HG02884 (cell line): ENCODE measurements around the gene DHRS7B.
A peak's percentile ranks its signal among the peaks of the same experiment; 100 is the strongest.
"Not testable (repeated sequence)": the region's sequence is repeated elsewhere in the genome, so short reads cannot be mapped to it uniquely, and the experiment has no call there.

Experiments used
- ATAC-seq: cut with Tn5 transposase; IDR thresholded peaks from one replicate; pipeline ENCODE4 v1.9.1; 2021; ENCODE audit warnings: mild to moderate bottlenecking, moderate library complexity; ENCODE audit not compliant: unreplicated experiment

DHRS7B gene, protein sequence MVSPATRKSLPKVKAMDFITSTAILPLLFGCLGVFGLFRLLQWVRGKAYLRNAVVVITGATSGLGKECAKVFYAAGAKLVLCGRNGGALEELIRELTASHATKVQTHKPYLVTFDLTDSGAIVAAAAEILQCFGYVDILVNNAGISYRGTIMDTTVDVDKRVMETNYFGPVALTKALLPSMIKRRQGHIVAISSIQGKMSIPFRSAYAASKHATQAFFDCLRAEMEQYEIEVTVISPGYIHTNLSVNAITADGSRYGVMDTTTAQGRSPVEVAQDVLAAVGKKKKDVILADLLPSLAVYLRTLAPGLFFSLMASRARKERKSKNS

DNA sequence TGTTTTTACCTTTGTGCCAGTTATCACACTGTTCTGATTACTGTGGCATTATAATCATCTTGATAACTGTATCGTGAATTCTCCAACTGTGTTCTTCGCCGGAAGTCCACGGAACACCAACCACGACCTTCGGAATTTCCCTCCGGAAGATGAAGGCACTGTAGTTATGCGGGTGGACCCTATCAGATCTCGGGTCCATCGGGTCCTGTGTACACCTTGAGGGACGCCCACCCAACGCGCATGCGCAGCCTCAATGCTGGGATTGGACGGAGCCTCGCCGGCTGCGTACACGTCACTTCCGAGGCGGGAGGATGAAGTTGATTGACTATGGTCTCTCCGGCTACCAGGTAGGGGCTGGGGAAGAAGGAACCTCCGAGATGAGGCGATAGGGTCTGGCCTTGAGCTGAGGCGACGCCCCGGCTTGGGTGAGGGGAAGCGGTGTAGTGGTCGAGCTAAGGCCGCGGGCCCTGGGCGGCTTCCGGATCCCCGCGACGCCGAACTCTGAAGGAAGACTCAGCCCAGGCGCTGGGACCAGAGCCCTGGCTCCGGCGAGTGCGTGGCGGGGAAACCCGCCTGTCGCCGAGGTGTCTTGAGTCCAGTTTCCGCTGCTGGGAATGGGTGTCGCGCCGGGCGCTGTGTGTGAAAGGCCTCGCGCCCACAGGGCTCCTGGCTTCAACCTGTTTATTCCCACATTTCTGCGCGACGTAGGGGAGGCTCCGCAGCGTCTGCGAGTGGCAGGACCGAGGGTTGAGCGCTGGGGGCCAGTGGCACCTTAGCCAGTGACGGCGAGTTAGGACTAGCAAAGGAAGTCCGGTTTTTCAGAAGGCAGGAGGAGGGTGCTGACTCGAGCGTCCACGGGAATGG, at the start of gene DHRS7B:
DHRS7B (plus strand) TSS at position 320 of the 864 bp plus-strand sequence; CDS start at position 328, 8 bp downstream.
- ATAC-seq = peak; percentile 91

DNA sequence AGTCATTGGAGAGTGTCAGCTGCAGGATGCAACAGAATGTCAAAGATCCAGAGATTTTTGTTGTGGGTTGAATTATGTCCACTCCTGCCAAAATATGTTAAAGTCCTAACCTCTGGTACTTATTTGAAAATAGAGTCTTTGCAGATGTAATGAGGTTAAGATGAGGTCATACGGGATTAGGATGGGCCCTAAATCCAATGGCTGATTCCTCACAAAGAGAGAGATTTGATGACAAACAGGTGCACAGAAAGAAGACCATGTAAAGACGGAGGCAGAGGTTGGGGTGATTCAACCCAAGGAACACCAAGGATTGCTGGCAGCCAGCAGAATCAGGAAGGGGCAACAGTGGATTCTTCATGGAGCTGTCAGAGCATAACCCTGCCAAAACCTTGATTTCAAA, 49.5 kb upstream of the DHRS7B start:
- ATAC-seq = no peak

DNA sequence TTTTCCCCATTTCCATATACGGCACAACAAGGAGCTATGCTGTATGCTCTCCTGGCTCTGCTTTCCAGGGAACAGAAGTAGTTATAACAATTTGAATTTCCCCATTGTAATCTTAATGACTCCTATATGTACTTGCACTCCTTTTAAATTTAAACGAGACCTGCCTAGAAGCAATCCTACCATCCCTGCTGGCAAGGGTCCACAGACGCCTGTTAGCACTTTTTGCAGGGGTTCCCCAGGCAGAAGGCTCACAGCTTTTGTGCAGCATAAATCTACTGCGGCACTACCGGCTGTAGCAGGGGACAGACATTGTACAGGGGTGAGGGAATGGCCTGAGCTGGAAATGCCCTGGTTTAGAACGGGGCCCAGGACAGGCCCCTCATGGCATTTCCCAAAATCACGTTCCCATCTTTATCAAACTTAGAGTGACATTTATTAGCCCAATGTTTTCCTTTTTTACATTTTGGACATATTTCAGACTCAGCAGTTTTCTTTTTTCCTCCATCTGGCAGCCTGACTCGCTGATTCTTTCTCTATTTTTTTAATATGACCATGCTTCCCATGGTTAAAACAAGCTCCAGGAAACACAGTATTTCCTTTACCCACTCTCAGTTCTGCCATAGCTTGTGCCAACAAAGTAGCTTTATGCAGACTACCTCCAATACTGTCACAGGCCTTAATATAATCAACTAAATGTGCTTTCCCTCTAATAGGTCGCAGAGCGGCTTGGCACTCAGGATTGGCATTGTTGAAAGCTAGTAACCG, 48.6 kb upstream of the DHRS7B start:
- no peak for ATAC-seq

DNA sequence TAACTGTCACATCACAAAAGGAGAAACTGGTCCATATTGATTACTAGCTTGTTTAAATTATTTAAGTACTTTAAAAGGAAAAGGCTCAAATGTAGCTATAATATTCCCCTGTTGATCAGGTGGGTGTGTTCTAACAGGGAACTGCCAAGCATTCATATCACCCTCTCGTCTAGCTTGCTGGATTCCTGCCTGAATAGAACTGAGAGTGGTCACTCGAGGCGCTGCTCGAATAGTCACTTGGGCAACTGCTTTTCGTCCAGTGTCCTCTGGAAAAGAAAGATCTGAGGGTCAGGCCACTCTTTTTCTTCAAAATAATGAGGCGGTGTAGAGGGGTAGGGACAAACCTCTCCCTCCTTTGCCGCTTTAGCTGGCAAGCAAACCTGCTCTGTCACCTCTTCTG, 47.6 kb upstream of the DHRS7B start:
- no peak for ATAC-seq

DNA sequence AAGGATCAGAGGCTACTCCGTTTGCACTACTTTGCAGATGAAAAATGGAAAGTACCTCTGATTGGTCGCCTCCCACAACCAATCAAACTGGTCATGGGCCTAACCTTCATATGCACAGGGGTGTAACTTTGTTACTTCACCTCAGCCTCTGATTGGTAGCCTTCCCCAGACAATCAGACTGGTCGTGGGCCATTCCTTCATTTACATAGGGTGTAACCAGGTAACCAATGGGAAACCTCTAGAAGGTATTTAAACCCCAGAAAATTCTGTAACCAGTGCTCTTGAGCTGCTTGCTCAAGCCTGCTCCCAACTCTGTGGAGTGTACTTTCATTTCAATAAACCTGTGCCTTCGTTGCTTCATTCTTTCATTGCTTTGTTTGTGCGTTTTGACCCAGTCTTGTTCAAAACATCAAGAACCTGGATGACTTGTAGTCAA, 44.7 kb upstream of the DHRS7B start:
- ATAC-seq = no peak

DNA sequence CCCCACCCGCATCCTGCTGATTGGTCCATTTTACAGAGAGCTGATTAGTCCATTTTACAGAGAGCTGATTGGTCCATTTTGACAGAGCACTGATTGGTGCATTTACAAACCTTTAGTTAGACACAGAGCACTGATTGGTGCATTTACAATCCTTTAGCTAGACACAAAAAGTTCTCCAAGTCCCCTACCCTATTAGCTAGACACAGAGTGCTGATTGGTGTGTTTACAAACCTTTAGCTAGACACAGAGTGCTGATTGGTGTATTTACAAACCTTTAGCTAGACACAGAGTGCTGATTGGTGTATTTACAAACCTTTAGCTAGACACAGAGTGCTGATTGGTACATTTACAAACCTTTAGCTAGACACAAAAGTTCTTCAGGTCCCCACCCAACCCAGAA, 41.5 kb upstream of the DHRS7B start:
- ATAC-seq = not testable (repeated sequence)

DNA sequence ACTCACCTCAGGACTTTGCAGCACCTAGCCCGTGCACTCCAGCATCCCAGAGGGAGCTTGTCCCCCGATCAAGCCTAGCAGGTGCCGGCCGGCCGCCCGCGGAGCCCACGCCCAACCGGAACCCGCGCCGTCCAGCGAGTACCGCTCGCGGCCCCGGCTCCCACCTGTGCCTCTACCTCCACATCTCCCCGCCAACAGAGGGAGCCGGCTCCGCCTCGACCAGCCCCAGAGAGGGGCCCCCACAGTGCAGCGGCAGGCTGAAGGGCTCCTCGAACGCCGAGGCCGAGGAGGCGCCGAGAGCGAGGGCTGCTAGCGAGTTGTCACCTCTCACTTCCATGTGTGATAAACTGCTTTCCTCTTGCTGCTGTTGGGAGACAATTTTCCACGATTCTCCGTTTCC, 41.1 kb upstream of the DHRS7B start:
- no peak for ATAC-seq

DNA sequence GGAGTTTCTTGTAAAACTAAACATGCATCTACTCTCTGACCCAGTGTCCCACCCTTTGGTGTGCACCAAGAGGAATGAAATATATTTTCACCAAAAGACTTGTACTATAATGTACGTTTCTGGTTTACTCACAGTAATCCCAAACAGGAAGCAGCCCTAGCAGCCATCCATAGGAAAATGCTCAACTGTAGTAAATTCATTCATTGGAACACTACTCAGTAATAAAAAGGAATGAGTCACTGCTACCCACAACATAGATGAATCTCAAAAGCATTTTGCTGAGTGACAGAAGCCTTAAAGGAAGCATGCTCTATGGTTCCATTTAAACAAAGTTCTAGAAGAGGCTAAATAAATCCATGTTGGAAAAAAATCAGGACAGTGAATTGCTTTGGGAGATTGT, 37.6 kb upstream of the DHRS7B start:
- ATAC-seq = no peak

DNA sequence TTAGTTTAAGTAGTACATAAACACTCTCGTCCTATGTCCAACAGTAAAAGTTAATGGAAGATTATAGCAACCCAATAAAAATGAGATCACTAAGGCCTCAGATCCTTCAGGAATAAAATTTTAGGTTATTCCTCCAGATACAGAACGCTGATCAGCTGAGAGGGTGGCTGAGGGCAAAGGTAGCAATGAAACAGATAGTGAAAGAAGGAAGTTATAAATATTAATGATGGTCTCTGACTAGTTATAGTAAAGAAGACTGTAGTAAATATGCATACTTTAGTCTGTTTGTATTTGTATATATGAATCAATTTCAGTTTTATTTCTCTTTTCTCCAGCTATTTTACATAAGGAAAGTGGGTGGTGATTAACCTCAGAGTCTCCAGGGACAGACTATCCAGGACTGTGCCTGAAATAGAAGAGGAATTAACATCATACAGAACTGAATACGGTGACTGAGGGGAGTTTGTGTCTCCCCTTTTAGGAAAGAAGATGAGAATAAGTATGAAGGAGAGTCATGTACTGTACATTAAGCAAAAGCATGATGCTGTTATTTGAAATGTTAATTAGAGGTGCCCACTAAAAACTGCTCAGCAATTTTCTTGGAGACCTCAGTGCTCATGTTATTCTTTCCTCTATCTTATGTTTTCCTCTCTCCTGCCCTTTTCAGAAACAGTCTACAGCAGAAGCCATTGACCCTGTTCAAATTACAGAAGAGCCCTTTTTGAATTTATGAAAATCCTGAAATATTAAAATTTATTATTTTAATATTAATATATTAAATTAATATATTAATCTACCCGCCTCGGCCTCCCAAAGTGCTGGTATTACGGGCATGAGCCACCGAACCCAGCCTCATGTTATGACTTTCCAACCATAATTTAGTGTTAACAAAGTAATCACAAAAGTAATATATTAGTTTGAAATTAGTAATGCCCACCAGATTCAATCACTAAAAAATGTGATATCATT, 36.5 kb upstream of the DHRS7B start:
- ATAC-seq = no peak

DNA sequence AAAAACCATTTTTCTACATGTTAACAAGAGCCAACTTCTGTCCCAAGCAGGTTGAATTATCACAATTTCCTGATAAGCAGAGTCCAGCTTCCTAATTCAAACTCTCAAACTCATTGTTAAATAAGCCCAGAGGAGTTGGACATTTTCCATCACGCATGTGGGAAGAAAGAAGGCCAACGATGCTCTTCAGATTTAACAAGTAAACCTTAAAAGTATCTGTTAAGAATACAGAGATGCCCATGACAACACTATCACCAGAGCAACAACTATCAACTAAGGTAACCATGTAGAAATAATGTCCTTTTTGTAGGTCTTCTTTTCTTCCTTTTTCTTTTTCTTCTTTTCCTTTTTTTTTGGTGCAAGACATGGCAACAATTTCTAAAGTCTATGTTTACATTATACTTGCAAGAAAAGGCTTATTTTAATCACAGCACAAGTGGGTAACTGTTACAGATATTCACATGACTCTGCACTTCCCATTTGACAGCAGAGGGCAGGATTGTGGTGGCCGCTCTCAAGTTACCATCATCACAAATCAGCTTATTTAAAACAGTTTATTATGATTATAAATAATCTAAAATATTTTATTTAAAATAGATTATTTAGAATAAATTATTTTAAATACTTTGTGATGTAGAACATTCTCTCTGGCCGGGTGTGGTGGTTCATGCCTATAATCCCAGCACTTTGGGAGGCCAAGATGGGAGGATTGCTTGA, 35.7 kb upstream of the DHRS7B start:
- no peak for ATAC-seq

DNA sequence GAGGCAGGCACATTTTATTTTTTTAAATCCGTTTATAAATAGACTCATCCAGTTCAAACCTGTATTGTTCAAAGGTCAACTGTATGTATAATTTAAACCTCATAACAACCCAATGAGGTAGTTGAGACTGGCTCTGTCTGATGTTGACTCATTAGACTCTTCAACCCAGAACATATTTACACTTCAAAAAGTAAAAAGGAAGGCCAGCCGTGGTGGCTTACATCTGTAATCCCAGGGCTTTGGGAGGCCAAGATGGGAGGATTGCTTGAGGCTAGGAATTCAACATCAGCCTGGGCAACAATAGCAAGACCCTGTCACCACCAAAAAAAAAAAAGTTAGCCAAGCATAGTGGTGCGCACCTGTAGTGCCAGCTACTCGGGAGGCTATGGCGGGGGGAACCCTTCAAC, 32.5 kb upstream of the DHRS7B start:
- ATAC-seq = no peak

DNA sequence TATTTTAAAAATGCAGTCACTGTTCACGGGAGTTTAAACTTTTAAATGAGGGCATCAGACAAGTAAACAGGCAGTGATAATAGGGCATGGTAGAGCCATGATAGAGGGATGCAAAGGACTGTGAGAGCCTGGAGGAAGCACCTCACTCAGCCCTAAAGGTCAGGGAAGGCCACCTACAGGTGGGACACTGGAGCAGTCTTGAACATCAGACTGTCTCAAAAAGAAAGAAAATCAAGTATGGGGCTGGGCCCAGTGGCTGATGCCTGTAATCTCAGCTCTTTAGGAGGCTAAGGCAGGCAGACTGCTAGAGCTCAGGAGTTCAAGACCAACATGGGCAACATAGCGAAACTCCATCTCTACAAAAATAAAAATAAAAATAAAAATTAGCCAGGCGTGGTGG, 31.0 kb upstream of the DHRS7B start:
- no peak for ATAC-seq

DNA sequence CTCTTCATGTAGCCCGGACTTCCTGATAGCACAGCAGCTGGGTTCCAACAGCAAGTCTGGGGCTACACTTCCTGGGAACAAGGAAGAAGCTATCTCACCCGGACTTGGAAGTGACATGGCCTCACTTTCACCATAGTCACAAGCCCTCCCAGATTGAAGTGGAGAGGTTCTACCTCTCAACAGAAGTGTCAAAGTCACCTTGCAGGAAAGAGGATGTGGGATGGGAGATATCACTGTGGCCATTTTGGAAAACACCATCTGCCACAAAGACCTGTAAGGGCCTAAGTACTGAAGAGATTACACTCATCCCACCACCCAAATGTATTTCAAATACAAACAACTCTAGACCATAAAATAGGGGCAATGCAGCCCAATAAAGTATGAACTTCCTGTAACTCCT, 29.9 kb upstream of the DHRS7B start:
- ATAC-seq = no peak

DNA sequence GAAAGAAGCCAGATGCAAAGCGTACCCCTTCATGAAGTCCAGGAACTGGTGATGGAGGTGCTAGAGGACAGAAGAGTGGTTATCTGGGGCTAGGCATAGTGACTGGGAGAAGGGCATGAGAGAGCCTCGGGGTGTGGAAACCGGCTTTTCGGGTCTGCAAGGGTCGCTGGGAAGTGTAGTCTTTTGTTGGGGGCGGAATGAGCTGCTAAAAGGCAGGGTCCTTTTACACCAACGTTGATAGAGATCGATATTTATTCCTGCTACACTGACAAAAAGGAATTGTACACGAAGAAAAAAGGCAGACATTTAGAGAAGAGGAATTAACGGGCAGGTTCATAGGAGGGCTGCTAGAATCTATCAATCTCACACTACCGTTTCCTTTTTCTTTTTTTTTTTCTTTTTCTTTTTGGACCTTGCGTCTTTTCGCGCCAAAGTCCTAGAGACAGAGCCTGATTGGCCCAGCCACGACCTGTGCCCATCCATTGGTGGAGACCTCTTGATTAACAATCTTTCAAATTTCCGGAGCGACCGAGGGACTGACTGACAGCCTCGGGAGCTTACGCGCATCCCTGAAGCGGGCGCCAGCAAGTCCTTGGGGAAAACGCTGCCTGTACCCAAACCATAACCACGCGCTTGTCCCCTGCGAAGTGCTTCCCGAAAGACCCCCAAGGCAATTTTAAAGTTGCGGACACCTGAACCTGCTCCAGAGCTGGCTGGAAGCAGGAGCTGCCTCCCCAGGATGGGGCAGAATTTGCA, 27.7 kb upstream of the DHRS7B start:
- peak; percentile 90 for ATAC-seq

DNA sequence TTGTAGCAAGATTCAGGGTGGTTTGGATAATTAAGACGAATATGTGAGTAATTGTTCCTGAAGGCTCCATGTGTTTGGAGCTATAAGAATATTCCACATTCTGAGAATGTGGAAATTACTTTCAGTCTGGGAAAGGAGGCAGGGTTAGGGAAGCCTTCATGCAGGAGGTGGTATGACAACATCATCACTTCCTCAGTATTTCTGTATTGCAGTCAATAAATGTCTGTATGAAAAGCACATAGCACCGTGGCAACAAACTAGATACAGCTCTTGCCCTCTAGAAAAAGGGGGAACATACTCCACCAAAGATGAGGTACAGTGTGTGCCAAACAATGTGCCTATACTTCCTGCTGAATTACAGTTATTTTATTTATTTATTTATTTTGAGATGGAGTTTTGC, 26.1 kb upstream of the DHRS7B start:
- no peak for ATAC-seq

DNA sequence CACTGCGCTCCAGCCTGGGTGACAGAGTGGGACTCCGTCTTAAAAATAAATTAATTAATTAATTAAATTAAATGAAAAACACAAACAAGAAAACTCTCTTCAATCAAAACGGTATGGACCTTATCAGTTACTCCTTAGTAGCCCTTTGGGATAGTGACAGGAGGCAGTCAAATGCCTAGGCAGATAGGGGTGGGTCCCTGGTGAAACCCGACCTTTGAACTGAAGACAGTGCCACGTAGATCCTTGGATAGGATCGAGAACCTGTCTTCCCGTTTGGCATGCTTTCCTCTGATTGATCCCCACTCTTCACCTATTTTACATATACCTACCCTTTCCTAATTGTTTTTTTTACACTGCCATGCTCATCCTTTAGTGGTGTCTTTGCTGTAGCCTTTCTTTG, 22.2 kb upstream of the DHRS7B start:
- ATAC-seq = no peak

DNA sequence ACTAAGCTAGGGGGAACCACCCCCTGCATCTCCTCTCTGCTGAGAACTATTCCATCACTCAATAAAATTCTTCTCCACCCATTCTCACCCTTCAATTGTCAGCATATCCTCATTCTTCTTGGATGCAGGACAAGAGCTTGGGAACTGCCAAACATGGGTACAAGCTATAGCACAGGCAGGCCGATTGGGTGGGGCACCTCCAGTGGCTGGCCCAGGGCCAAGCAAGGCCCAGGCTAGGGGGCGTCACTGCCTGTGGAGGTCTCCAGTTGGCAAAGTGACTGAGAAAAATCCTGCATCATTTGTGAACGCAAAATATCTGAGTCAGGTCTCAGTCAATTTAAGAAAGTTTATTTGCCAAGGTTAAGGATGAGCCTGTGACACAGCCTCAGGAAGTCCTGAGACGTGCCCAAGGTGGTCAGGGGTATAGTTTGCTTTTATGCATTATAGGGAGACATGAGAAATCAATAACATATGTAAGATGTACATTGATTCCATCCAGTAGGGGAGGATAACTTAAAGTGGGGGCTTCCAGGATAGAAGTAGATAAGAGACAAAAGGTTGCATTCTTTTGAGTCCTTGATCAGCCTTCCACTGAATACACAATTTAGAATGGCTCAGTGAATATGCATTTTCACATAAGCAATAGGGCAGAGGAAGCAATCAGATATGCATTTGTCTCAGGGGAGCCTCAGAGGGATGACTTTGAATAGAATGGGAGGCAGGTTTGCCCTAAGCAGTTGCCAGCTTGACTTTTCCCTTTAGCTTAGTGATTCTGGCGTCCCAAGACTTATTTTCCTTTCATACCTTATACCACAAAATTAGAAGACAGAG, 21.5 kb upstream of the DHRS7B start:
- ATAC-seq = no peak

DNA sequence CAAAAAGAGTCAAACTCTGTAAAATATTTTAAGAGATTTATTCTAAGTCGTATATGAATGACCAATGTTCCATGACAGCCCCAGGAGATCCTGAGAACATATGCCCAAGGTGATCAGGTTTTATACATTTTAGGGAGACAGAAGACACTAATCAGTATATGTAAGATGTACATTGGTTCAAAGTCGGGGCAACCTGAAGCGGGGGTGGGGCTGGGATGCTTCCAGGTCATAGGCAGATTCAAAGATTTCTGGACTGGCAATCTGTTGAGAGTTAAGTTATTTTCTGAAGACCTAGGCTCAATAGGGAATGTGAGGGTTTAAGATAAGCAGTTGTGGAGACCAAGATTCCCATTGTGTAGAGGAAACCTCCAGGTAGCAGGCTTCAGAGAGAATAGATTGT, 20.4 kb upstream of the DHRS7B start:
- no peak for ATAC-seq
